NCI-H187 (cell line): ENCODE results near the gene USP48.
"Not testable (repeated sequence)": the region's sequence is repeated elsewhere in the genome, so short reads cannot be mapped to it uniquely, and the experiment has no call there.

Source experiments
- DNase-seq, 2 experiments: peaks; one replicate each; lab custom pipeline; 2025; lab: John Stamatoyannopoulos, UW

USP48 gene

DNA sequence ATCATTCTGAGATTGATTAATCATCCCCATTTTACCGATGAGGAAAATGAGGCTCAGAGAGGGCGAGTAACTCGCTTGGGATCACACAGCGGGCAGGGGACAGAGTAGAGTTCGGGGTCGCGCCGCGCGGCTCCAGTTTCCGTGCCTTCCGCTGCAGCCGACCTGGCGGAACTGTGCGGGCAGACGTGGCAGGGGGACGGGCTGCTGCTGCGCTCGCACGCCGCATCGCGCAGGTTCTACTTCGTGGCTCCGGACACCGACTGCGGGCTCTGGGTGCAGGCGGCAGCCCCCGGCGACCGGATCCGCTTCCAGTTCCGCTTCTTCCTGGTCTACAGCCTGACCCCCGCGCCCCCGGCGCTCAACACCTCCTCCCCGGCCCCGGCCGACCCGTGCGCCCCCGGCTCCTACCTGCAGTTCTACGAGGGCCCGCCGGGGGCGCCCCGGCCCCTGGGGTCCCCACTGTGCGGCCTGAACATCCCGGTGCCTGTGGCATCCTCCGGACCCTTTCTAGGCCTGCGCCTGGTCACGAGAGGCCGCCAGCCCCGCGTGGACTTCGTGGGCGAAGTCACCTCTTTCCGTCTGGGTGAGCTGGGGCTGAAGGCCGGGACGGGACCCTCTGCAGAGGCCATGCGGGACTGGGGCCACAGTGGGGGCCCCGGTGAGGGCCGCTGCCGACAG is 31.4 kb upstream of the USP48 start:
- no peak for DNase-seq

DNA sequence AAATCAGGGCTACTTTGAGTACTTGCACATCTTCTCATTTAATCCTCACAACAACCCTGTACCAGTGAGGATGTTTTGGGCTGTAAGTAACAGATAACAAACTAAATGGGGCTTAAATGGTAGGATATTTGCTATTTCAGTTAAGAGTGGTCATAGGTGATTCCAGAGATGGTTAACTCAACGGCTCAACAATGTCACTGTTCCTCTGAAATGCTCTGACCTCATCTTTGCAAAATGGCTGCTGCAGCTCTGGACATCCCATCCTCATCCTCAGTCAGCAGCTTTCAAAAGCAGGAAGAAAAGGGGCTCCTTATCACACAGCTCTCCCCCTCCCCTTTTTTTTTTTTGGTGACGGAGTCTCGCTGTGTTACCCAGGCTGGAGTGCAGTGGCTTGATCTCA is 30.6 kb upstream of the USP48 start:
- DNase-seq = no peak

DNA sequence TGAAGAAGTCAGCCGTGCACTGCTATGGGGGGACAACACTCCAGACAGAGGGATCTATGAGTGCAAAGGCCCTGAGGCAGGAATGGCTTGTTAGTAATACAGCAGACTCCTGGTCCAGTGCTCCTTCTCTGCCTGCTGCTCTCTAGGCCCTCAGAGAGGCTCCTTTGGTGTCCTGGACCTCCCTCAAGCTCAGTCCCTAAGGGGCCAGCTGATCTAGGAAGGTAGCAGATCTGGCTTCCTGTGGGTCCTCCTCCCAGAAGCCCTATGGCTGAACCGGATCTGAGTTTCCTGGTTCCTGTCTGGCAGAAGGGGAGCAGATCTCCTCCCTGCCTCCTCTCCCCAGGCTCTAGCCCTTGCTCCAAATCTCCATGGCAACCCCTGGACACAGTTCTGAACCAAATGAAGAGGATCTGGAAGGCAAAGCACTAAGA is 28.9 kb upstream of the USP48 start, which contains the start of gene LDLRAD2:
LDLRAD2 (plus strand) TSS at position 391 of the 431 bp plus-strand sequence. CDS start 187 bp downstream, outside the sequence.
- no peak for DNase-seq

DNA sequence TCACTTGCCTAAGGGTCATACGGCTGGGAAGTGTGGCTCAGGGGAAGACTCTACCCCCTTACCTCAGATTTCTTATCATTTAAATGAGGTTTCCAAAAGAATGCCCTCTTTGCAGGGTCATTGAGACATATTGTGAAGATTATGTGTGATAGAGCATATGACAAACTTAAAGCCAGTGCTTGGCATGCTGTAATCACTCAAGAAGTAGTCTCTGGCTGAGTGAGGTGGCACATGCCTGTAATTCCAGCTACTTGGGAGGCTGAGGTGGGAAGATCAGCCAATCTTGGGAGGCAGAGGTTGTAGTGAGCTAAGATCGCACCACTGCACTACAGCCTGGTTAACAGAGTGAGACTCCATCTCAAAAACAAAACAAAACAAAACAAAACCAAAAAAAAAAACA is 21.6 kb upstream of the USP48 start:
- DNase-seq = no peak

DNA sequence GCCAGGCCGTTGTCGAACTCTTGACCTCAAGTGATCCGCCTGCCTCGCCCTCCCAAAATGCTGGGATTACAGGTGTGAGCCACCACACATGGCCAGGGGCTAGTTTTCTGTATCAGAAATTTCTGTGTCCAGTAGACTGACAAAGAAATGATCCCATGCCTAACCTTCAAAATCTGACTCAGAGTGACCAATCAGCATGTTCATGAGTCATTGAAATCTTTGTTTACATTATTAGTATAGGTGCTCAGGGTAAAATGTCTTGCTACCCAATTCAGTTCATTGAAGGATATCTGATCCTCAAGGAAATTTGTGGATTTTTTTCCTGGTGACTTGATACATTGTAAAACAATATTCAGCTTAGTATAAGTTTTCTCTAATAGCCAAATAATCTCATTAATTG is 18.2 kb upstream of the USP48 start:
- DNase-seq = no peak

DNA sequence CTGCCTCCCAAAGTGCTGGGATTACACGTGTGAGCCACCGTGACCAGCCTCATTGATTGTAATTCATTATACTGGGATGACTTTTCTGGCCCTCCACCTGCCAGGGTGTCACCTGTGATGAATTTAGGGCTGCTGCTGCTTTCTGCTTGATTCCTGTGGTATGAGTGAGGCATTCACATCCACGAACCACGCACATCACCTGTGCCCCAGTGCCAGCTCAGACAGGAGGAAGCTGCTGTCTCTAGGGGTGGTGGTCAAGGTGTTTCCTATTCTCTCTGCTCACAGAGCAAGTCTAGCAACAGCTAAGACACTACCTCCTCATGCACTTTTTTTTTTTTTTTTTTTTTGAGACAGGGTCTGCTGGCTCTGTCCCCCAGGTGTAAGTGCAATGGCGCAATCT is 16.8 kb upstream of the USP48 start:
- DNase-seq = no peak

DNA sequence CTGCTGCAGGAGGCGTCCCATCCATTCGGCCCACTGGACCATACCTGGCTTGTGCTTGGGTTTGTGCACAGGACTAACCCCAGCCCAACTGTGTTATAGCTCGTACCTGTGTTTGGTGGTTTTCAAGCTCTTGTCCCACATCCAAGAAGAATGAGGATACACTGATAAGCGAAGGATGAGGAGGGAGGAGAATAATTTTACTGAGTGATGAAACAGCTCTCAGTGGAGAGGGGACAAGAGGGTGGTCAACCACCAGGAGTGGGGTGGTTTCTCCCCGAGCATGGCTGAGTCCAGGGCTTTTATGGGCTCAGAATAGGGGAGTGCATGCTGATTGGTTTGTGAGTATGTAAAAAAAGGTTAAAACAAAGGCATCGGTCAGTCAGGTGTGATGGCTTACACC is 12.1 kb upstream of the USP48 start:
- DNase-seq = no peak

DNA sequence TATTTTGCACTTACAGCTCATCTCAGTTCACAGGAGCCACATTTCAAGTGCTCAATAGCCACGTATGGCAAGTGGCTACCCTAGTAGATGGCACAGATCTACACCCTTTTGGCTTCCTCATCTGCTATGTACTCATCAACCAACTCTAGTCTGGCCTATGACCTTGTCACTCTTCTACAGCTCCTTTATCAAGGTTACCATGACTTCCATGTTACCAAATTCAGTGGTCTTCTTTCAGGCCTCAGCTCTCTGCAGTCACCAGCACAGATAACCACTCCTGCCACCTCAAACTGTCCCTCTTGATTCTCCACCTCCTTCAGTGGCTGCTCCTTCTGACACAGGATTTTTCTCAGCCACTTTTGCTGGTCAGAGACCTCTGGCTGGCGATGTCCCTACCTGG is 11.7 kb upstream of the USP48 start:
- no peak for DNase-seq

DNA sequence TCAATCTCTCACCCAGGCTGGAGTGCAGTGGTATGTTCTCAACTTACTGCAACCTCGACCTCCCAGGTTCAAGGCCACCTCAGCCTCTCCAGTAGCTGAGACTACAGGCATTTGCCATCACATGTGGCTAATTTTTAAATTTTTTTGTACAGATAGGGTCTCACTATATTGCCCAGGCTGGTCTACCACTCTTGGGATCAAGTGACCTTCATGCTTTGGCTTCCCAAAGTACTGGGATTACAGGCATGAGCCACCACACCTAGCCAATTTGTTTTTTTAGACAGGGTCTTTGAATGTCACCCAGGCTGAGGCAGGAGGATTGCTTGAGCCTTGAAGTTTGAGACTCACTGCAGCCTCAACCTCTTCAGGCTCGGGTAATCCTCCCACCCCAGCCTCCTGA is 10.2 kb upstream of the USP48 start:
- DNase-seq = no peak

DNA sequence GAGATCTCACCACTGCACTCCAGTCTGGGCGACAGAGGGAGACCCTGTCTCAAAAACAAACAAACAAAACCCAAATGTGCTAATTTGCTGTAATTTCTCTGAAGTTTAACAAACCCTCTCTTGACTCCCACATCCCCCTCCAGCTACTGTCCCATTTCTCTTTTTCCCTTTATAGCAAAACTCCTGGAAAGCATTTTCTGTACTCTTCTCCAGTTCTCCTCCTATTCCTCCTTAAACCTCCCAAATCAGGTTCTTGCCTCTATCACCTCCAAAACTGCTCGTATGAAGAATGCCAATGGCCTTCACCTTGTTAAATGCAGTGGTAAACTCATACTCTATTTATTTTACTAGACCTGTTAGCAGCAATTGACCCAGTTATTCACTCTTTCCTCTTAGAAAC is 3.7 kb upstream of the USP48 start:
- no peak for DNase-seq

DNA sequence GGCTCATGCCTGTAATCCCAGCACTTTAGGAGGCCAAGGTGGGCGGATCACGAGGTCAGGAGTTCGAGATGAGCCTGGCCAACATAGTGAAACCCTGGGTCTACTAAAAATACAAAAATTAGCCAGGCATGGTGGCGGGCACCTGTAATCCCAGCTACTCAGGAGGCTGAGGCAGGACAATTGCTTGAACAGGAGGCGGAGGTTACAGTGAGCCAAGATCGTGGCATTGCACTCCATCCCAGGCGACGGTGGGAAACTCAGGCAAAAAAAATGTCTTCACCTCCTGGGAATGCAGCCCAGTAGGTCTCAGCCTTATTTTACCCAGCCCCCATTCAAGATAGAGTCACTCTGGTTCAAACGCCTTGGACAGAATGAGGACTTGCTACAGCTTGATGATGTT is 2.8 kb upstream of the USP48 start:
- not testable (repeated sequence) for DNase-seq

DNA sequence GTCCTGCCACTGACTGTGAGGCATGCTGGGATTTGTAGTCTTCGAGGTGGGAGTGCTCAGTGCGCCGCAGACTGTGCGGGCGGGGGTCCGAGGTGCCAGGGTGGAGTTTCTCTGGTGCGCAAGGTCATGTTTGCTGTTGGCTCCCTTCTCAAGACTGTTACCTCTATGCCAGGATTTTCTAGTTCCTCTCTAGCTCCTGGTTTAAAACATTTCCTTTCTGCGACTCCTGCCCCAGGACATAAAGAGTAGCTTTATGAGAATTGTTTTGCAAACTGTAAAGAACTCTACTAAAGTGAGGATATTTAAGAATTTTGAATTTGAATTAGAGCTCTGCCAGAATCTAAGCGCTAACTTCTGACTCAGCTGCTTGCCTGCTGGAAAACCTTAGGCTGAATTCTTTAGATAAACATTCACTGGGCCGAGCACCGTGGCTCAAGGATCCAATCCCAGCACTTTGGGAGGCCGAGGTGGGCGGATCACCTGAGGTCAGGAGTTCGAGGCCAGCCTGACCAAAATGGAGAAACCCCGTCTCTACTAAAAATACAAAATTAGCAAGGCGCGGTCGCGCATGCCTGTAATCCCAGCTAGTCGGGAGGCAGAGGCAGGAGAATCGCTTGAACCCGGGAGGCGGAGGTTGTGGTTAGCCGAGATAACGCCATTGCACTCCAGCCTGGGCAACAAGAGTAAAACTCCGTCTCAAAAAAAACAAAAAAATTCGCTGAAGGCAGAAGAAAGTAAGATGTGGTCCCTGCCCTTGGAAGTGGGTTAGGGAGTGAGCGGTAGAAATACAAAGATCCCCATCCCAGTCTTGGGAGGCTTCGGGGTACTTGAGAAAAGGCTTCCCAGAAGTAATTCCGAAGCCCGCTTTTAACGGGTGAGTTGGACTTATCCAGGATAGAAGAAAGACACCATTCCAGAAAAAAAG is 992 bp upstream of the USP48 start:
- DNase-seq = no peak

DNA sequence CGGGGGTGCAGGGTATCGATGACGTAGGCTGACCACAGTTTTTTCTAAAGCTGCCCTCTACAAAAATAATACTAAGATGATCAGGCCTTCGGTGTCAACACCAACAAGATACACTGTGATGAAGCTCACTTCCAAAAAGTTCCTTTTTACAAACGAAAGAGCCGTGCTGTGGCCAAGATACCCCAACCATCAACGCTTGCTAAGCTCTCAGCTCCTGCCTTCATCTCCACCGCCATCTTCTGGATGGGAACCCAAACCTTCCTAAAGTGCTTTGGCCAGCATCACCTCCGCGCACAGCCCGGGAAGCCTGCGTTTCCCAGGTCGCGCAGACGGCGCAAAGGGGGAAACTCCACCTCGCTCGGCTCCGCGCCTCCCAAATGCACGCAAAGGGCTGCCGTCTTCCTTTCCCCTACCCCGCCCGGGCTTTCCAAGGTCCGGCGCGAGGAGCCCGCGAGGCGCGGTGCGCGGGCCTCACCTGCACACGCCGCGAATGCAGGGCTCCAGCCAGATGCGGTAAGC is 541 bp downstream of the USP48 start:
- peak; percentile 23 to 49 for DNase-seq

DNA sequence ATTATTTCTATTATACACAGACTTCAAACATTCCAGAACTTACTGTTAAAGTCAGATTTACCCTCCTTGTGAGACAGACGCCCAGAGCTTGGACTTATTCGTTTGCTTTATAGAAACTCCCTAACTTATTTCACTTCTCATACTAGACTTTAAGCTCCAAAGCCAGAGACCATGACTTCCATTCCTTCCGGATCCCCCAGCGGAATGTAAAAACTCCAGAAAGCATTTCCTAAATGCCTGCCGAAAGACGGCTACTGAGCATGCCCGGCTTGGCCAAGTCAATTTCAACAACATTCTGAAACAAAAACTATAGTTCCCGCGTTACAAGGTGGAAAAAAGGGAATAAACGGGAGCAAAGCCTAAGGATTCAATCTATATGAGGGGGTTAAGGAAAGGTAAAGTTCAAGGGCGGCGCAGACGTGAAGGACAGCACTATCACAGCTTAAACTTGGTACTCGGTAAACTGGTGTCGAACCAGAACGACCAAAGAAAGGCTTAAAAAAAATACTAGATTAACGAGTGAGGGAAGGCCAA is 1.1 kb downstream of the USP48 start:
- no peak for DNase-seq

DNA sequence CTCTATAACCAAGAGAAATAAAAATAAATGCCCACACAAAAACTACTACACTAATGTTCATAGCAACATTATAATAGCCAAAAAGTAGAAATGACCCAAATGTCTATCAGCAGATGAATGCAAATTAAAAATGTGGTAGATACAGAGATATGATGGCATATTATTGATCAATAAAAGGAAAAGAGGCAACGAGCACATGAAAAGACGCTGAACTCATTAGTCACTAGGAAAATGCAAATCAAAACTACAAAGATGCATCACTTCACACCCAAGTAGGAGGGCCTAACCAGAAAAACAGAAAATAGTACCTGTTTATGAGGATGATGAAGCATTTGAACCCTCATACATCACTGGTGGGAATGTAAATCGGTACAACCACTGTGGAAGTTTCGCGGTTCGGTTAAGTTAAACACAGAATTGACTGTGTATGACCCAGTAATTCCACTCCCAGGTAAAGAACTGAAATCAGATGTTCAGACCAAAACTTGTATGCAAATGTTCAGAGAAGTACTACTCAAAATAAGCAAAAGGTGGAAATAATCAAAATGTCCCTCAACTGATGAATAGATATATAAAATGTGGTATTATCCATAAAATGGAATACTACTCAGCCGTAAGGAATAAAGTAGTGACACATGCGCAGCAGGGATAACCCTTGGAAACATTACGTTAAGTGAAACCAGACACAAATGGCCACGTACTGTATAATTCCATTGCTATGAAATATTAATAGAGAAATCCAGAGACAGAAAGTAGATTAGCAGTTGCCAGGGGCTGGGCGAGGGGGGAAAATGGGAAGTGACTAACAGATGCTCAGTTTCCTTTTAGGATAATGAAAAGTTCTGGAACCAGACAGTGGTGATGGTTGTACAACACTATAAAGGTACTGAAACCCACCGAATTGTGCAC is 3.1 kb downstream of the USP48 start:
- no peak for DNase-seq

DNA sequence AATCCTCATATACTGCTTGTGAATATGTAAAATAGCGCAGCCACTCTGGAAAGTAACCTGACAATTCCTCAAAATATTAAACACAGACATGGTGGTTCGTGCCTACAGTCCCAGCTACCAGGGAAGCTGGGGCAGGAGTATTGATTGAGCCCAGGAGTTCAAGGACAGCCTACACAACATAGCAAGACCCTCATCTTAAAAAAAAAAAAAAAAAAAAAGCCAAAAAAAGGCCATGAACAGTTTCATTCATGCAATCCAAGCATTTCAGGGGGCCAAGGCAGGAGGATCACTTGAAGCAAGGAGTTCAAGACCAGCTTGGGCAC is 4.6 kb downstream of the USP48 start:
- no peak for DNase-seq

DNA sequence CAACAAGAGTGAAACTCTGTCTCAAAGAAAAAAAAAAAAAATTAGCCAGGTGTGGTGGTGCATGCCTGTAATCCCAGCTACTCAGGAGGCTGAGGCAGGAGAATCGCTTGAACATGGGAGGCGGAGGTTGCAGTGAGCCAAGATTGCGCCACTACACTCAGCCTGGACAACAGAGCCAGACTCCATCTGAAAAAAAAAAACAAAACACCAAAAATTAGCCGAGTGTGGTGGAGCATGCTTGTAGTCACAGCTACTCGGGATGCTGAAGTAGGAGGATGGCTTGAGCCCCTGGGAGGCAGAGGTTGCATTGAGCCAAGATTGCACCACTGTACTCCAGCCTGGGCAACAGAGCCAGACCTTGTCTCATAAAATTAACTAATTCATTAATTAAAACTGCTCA is 6.0 kb downstream of the USP48 start:
- not testable (repeated sequence) for DNase-seq

DNA sequence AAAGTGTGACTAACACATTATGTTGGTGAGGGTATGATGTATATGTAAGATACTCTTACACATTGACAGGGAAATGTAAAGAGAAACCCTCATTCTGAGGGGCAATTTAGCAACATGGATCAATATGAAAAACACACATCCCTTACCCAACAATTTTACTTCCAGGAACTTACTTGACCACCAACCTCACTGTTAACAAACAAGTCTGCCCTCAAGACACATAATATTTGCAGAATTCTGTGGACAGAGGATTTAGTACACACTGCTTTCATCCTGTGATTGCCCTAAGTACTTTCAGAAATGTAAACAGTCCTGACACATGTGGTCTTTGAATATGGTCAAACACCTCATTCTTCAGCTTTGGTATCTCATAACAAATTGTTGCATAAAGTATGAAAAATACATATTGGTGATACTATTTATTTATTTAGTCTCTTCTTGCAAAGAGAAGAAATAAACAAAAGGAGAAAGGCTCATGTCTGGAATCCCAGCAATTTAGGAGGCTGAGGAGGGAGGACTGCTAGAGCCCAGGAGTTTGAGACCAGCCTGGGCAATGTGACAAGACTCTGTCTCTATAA is 6.9 kb downstream of the USP48 start:
- DNase-seq = no peak

DNA sequence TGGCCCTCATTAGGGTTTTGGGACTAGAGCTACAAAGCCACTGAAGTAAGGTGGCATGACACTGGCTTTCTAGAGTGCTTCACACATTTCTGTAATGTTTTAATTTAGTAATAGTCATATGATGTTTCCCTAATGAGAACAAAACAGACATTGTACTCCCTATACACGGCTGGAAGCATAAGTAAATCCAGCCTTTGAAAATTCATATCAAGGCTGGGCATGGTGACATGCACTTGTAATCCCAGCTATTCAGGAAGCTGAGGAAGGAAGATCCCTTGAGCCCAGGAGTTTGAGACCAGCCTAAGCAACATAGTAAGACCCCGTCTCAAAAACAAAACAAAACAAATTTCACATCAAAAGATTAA is 7.4 kb downstream of the USP48 start:
- no peak for DNase-seq

DNA sequence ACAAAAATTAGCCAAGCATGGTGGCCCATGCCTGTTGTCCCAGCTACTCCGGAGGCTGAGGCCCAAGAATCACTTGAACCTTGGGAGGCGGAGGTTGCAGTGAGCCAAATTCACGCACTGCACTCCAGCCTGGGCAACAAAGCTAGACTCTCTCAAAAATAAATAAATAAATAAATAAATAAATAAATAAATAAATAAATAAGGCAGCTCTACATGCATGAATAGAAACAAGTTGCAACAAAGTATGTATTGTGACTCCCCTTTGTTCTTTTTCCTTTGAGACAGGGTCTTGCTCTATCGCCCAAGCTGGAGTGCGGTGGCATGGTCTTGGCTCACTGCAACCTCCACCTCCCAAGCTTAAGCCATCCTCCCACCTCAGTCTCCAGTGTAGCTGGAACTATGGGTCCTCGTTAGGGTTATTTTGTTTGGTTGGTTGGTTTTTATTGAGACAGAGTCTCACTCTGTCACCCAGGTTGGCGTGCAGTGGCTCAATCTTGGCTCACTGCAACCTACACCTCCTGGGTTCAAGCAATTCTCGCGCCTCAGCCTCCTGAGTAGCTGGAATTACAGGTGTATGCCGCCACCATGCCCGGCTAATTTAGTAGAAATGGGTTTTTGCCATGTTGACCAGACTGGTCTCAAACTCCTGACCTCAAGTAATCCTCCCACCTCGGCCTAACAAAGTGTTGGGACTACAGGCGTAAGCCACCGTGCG is 8.0 kb downstream of the USP48 start:
- no peak for DNase-seq

DNA sequence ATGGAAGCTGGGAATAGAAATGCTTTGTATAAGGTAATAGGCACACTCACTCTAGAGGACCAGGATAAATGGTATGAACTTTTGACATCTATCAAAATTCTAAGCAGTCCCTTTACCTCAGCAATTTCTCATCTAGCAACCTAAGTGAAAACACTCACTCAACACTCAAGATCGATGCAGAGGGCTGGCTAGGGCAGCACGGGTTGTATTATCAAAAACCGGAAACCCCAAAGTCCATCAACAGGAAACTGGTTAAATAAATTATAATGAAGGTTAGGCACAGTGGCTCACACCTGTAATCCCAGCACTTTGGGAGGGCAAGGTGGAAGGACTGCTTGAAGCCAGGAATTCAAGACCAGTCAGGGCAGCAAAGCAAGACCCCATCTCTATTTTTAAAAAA is 9.4 kb downstream of the USP48 start:
- DNase-seq = no peak
